H9 (cell line): ENCODE data around the gene POFUT2. TPM values are rescaled to one million over a fixed set of nuclear protein-coding genes. Genes with fewer than 3 reads are reported as not detected.

Source experiments
- DNase-seq: peaks from one replicate; pipeline ENCODE4 v3.0.0-alpha.2; 2017
- H2AFZ ChIP-seq: one replicate; pipeline ENCODE4 v1.6.1; 2013; ENCODE audit warnings: mild to moderate bottlenecking, low read length, control low read depth, moderate library complexity
- H2AK5ac ChIP-seq: 2 replicates; pipeline ENCODE4 v1.6.1; 2013; ENCODE audit warnings: low read length, control low read depth, mixed read lengths; ENCODE audit not compliant: insufficient read length
- H2BK120ac ChIP-seq: one replicate; pipeline ENCODE4 v1.6.1; 2013; ENCODE audit warnings: low read depth, mild to moderate bottlenecking, low read length, control low read depth, inconsistent platforms; ENCODE audit not compliant: poor library complexity, severe bottlenecking
- H2BK12ac ChIP-seq: 2 replicates; pipeline ENCODE4 v1.6.1; 2013; ENCODE audit warnings: low read length, control low read depth, mixed read lengths, low read depth; ENCODE audit not compliant: insufficient read length
- H2BK15ac ChIP-seq: 2 replicates; pipeline ENCODE4 v1.6.1; 2013; ENCODE audit warnings: low read depth, low read length, control low read depth
- H2BK20ac ChIP-seq: one replicate; pipeline ENCODE4 v1.6.1; 2013; ENCODE audit warnings: low read depth, mild to moderate bottlenecking, low read length, control low read depth, inconsistent platforms; ENCODE audit not compliant: poor library complexity, severe bottlenecking
- H2BK5ac ChIP-seq: 2 replicates; pipeline ENCODE4 v1.6.1; 2013; ENCODE audit warnings: low read length, control low read depth, mixed read lengths; ENCODE audit not compliant: insufficient read length
- H3K14ac ChIP-seq: 2 replicates; pipeline ENCODE4 v1.6.1; 2013; ENCODE audit warnings: low read length, control low read depth; ENCODE audit not compliant: insufficient read depth
- H3K18ac ChIP-seq: 2 replicates; pipeline ENCODE4 v1.6.1; 2013; ENCODE audit warnings: low read depth, mild to moderate bottlenecking, mixed read lengths, low read length, control low read depth; ENCODE audit not compliant: insufficient read length
- H3K23ac ChIP-seq: 2 replicates; pipeline ENCODE4 v1.6.1; 2013; ENCODE audit warnings: low read length, control low read depth, mixed read lengths, low read depth; ENCODE audit not compliant: insufficient read length
- H3K23me2 ChIP-seq: 2 replicates; pipeline ENCODE4 v1.6.1; 2013; ENCODE audit warnings: low read depth, mild to moderate bottlenecking, mixed read lengths, low read length, control low read depth; ENCODE audit not compliant: insufficient read length, poor library complexity, severe bottlenecking
- H3K27ac ChIP-seq: 2 replicates; pipeline ENCODE4 v1.5.1; 2013; ENCODE audit warnings: low read length, control low read depth, mixed read lengths, low read depth; ENCODE audit not compliant: insufficient read length
- H3K27me3 ChIP-seq: 2 replicates; pipeline ENCODE4 v1.6.1; 2013; ENCODE audit warnings: low read length, control low read depth, inconsistent platforms; ENCODE audit not compliant: insufficient read depth
- H3K4ac ChIP-seq: 2 replicates; pipeline ENCODE4 v1.6.1; 2013; ENCODE audit warnings: low read depth, mild to moderate bottlenecking, control low read depth, inconsistent platforms, low read length, moderate library complexity
- H3K4me1 ChIP-seq: 2 replicates; pipeline ENCODE4 v1.6.1; 2013; ENCODE audit warnings: low read length, control low read depth, inconsistent platforms; ENCODE audit not compliant: insufficient read depth
- H3K4me2 ChIP-seq: 2 replicates; pipeline ENCODE4 v1.6.1; 2013; ENCODE audit warnings: low read length, control low read depth, mixed read lengths; ENCODE audit not compliant: insufficient read length, insufficient read depth
- H3K56ac ChIP-seq: 2 replicates; pipeline ENCODE4 v1.6.1; 2013; ENCODE audit warnings: low read depth, mild to moderate bottlenecking, mixed read lengths, low read length, control low read depth; ENCODE audit not compliant: insufficient read length
- H3K79me1 ChIP-seq: 2 replicates; pipeline ENCODE4 v1.6.1; 2013; ENCODE audit warnings: low read depth, mild to moderate bottlenecking, moderate library complexity, low read length, control low read depth, inconsistent platforms; ENCODE audit not compliant: insufficient read depth, poor library complexity, severe bottlenecking
- H3K79me2 ChIP-seq: 2 replicates; pipeline ENCODE4 v1.6.1; 2013; ENCODE audit warnings: low read length, control low read depth, inconsistent platforms; ENCODE audit not compliant: insufficient read depth
- H3K9ac ChIP-seq: 2 replicates; pipeline ENCODE4 v1.6.1; 2013; ENCODE audit warnings: low read length, control low read depth, mixed read lengths; ENCODE audit not compliant: insufficient read length; ENCODE audit errors: extremely low read depth
- H3K9me3 ChIP-seq: one replicate; pipeline ENCODE4 v1.6.1; 2013; ENCODE audit warnings: low read depth, low read length, inconsistent platforms; ENCODE audit not compliant: control insufficient read depth
- H3T11ph ChIP-seq: one replicate; pipeline ENCODE4 v1.6.1; 2013; ENCODE audit warnings: mild to moderate bottlenecking, low read length, control low read depth, inconsistent platforms
- H4K20me1 ChIP-seq: one replicate; pipeline ENCODE4 v1.6.1; 2013; ENCODE audit not compliant: control insufficient read depth, insufficient read length, insufficient read depth
- H4K5ac ChIP-seq: 2 replicates; pipeline ENCODE4 v1.6.1; 2013; ENCODE audit warnings: low read depth, mild to moderate bottlenecking, mixed read lengths, low read length, control low read depth; ENCODE audit not compliant: insufficient read length
- H4K8ac ChIP-seq: replicated peaks from 2 replicates; pipeline ENCODE4 v1.6.1; 2013; ENCODE audit warnings: low read length, control low read depth, mixed read lengths, low read depth; ENCODE audit not compliant: insufficient read length
- H4K91ac ChIP-seq: 2 replicates; pipeline ENCODE4 v1.6.1; 2013; ENCODE audit warnings: low read depth, mild to moderate bottlenecking, moderate library complexity, mixed read lengths, low read length, control low read depth; ENCODE audit not compliant: insufficient read length
- H3K27ac Mint-ChIP-seq, 3 experiments: 2 replicates in 2 of 3; 3 replicates in 1 of 3; pipeline ENCODE4 v1.8.0; 2020 to 2021; ENCODE audit warnings: mixed read lengths in 3 of 3, mild to moderate bottlenecking in 1 of 3, moderate library complexity in 1 of 3
- H3K27me3 Mint-ChIP-seq: 2 replicates; pipeline ENCODE4 v1.8.0; 2021; ENCODE audit warnings: low read depth, mild to moderate bottlenecking, moderate library complexity, mixed read lengths
- H3K36me3 Mint-ChIP-seq, 3 experiments: 2 replicates in 2 of 3; 3 replicates in 1 of 3; pipeline ENCODE4 v1.8.0; 2020 to 2021; ENCODE audit warnings: low read depth in 3 of 3, mixed read lengths in 3 of 3; ENCODE audit not compliant: insufficient read depth in 1 of 3
- H3K4me1 Mint-ChIP-seq, 2 experiments: 2 replicates each; pipeline ENCODE4 v1.8.0; 2020; ENCODE audit warnings: mixed read lengths in 2 of 2
- H3K4me3 Mint-ChIP-seq, 2 experiments: 2 replicates in 1 of 2; 3 replicates in 1 of 2; pipeline ENCODE4 v1.8.0; 2020 to 2021; ENCODE audit warnings: mild to moderate bottlenecking in 2 of 2, mixed read lengths in 2 of 2, moderate library complexity in 1 of 2
- H3K9me3 Mint-ChIP-seq, 2 experiments: 2 replicates in 1 of 2; 3 replicates in 1 of 2; pipeline ENCODE4 v1.8.0; 2020; ENCODE audit warnings: mild to moderate bottlenecking in 2 of 2, mixed read lengths in 2 of 2, moderate library complexity in 1 of 2
- WGBS: extraction: QIAGEN DNeasy Blood & Tissue Kit; methylation state at CpG from one replicate; pipeline ENCODE4 v1.1.7; 2013; ENCODE audit warnings: missing lambda C conversion rate, low lambda C conversion rate, mixed read lengths; ENCODE audit not compliant: insufficient read length; ENCODE audit errors: extremely low coverage; 5-methylcytosine and 5-hydroxymethylcytosine counted together
- total RNA-seq: library from RNA; stranded (reverse); gene quantifications from 2 replicates; pipeline ENCODE4 v1.2.1, GENCODE V29; 2021
- TF ChIP-seq, protein P1 (sequence below): fragments of 200-600 bp; sonication (generic); conservative IDR thresholded peaks from 3 replicates; pipeline ENCODE4 v1.8.0; 2021; ENCODE audit warnings: antibody characterized with exemption, mild to moderate bottlenecking

POFUT2 gene
- total RNA-seq, 1 experiment from 2014 or later, result 34.8 TPM

DNA sequence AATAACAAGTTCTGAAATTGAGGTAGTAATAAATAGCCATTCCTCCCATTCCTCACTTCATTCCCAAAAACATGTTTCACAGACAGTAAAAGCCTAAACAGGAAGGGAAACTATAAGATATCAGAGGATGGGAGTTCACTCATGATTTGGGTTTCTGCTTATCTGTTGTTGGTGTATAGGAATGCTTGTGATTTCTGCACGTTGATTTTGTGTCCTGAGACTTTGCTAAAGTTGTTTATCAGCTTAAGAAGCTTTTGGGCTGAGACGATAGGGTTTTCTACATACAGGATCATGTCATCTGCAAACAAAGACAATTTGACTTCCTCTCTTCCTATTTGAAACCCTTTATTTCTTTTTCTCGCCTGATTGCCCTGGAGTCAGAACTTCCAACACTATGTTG lies 26.0 kb upstream of the POFUT2 start:
- Histone ChIP-seq H2BK120ac (no peak overlapping the region), H2BK12ac (no peak overlapping the region), H3K56ac (no peak overlapping the region), H3K4me1 (no peaks in the 10 kb centered on the region), H3K27ac (no peak overlapping the region), H3K18ac (no peak overlapping the region), H3K23me2 (no peaks in the 10 kb centered on the region), H2BK5ac (no peak overlapping the region), H4K8ac (no peak overlapping the region), H2BK20ac (no peak overlapping the region), H3T11ph (no peak overlapping the region), H2BK15ac (no peak overlapping the region), H3K4ac (no peak overlapping the region), H3K79me1 (no peaks in the 10 kb centered on the region), H3K14ac (no peak overlapping the region), H4K91ac (no peak overlapping the region), H4K5ac (no peak overlapping the region), H3K79me2 (no peaks in the 10 kb centered on the region), H2AK5ac (no peak overlapping the region), H3K23ac (no peak overlapping the region), H3K27me3 (no peaks in the 10 kb centered on the region), H3K4me2 (no peak overlapping the region), H2AFZ (no peak overlapping the region), H3K9ac (no peak overlapping the region), H3K9me3 (no peaks in the 10 kb centered on the region), H4K20me1 (no peaks in the 10 kb centered on the region)
- Mint-ChIP-seq H3K27ac (no peak overlapping the region), H3K4me3 (no peak overlapping the region), H3K27me3 (peaks cover 18% of the 10 kb centered on the region), H3K9me3 (0 out of 5 replicates have a peak, but pooled peaks cover 0 to 3% of the 10 kb centered on the region in 2 experiments), H3K36me3 (no peaks in the 10 kb centered on the region; a peak in 2 of 7 replicates), H3K4me1 (peaks cover 11% of the 10 kb centered on the region in 2 experiments)
- TF ChIP-seq, protein P1, sequence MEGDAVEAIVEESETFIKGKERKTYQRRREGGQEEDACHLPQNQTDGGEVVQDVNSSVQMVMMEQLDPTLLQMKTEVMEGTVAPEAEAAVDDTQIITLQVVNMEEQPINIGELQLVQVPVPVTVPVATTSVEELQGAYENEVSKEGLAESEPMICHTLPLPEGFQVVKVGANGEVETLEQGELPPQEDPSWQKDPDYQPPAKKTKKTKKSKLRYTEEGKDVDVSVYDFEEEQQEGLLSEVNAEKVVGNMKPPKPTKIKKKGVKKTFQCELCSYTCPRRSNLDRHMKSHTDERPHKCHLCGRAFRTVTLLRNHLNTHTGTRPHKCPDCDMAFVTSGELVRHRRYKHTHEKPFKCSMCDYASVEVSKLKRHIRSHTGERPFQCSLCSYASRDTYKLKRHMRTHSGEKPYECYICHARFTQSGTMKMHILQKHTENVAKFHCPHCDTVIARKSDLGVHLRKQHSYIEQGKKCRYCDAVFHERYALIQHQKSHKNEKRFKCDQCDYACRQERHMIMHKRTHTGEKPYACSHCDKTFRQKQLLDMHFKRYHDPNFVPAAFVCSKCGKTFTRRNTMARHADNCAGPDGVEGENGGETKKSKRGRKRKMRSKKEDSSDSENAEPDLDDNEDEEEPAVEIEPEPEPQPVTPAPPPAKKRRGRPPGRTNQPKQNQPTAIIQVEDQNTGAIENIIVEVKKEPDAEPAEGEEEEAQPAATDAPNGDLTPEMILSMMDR, result no peak
- no peak for DNase-seq
- no CpG with 5 or more reads among the region's 3 CpGs for WGBS
